ENCODE data around the gene TINCR. TPM values are rescaled to one million over a fixed set of nuclear protein-coding genes. Genes with fewer than 3 reads are reported as not detected.
A peak's percentile ranks its signal among the peaks of the same experiment; 100 is the strongest.

Gene TINCR
- total and polyA plus RNA-seq, 7 experiments from 2014 or later: 0.70 to 1.9 (median 0.97) TPM; not detected in 2

- Mint-ChIP-seq H3K4me3 (no peak overlapping the region), H3K36me3 (peaks cover 18 to 72% (median 44%) of the 10 kb centered on the region in 5 donors), H3K27ac (no peak overlapping the region), H3K4me1 (peaks cover 5 to 27% (median 21%) of the 10 kb centered on the region in 7 donors), H3K27me3 (no peaks in the 10 kb centered on the region), H3K9me3 (no peaks in the 10 kb centered on the region)
- DNase-seq (no peak), ATAC-seq (no peak)
- POLR2A ChIA-PET: interaction anchor here (2.7 kb wide), 1 partner anchor 14 kb away, joined by 10 read pairs; the partner anchor contains the start of genes SAFB and SAFB2
- no peaks in the 10 kb centered on the region for H3K4me1 ChIP-seq (ENCODE audit: control insufficient read depth in 2 of 2, insufficient read depth in 2 of 2, low read length in 2 of 2)
- intact Hi-C loops (cut with micrococcal nuclease): no loop called here
- H3K36me3 ChIP-seq (ENCODE audit: control insufficient read depth in 2 of 3, insufficient read depth in 3 of 3, low read length in 3 of 3): peaks cover 36 to 89% (median 40%) of the 10 kb centered on the region in 3 experiments
- H3K9me3 ChIP-seq (ENCODE audit: control insufficient read depth in 2 of 3, low read length in 3 of 3): no peaks in the 10 kb centered on the region
- H3K4me3 ChIP-seq (ENCODE audit: low read length): no peak overlapping the region
- H3K27ac ChIP-seq (ENCODE audit: low read depth, low read length): no peak overlapping the region
- no peaks in the 10 kb centered on the region for H3K27me3 ChIP-seq (ENCODE audit: control insufficient read depth in 2 of 2, insufficient read depth in 2 of 2, low read length in 2 of 2)
- CTCF ChIA-PET: no interaction called here
Measured at GRCh38 chr19:5608291-5608690, 40.5 kb upstream of the TINCR start.

- peaks cover 12 to 69% (median 38%) of the 10 kb centered on the region in 5 donors for H3K36me3 Mint-ChIP-seq
- DNase-seq: no peak
- H3K27ac Mint-ChIP-seq: peak overlapping the region in 3 of 9 donors; percentile 22 to 62 (median 38)
- H3K36me3 ChIP-seq (ENCODE audit: control insufficient read depth in 2 of 3, insufficient read depth in 3 of 3, low read length in 3 of 3): peaks cover 29 to 89% (median 33%) of the 10 kb centered on the region in 3 experiments
- no peak overlapping the region for H3K4me3 ChIP-seq (ENCODE audit: low read length)
- H3K9me3 Mint-ChIP-seq: no peaks in the 10 kb centered on the region
- no peak overlapping the region for H3K27ac ChIP-seq (ENCODE audit: low read depth, low read length)
- intact Hi-C loops (cut with micrococcal nuclease): no loop called here
- H3K27me3 ChIP-seq (ENCODE audit: control insufficient read depth in 2 of 2, insufficient read depth in 2 of 2, low read length in 2 of 2): no peaks in the 10 kb centered on the region
- ChIA-PET POLR2A (no interaction called here), CTCF (no interaction called here)
- no peak for ATAC-seq
- no peak overlapping the region for H3K4me3 Mint-ChIP-seq
- no peaks in the 10 kb centered on the region for H3K27me3 Mint-ChIP-seq
- peaks cover 4 to 26% (median 17%) of the 10 kb centered on the region in 7 donors for H3K4me1 Mint-ChIP-seq
- H3K4me1 ChIP-seq (ENCODE audit: control insufficient read depth in 2 of 2, insufficient read depth in 2 of 2, low read length in 2 of 2): no peaks in the 10 kb centered on the region
- H3K9me3 ChIP-seq (ENCODE audit: control insufficient read depth in 2 of 3, low read length in 3 of 3): no peaks in the 10 kb centered on the region
Measured at GRCh38 chr19:5607318-5608275, 39.8 kb upstream of the TINCR start.

- no peak overlapping the region for H3K4me3 ChIP-seq (ENCODE audit: low read length)
- no peaks in the 10 kb centered on the region for H3K4me1 ChIP-seq (ENCODE audit: control insufficient read depth in 2 of 2, insufficient read depth in 2 of 2, low read length in 2 of 2)
- H3K9me3 ChIP-seq (ENCODE audit: control insufficient read depth in 2 of 3, low read length in 3 of 3): no peaks in the 10 kb centered on the region
- no peak overlapping the region for H3K27ac ChIP-seq (ENCODE audit: low read depth, low read length)
- no peaks in the 10 kb centered on the region for H3K27me3 Mint-ChIP-seq
- ATAC-seq (no peak), DNase-seq (no peak)
- H3K36me3 Mint-ChIP-seq: peaks cover 11 to 71% (median 41%) of the 10 kb centered on the region in 5 donors
- H3K27me3 ChIP-seq (ENCODE audit: control insufficient read depth in 2 of 2, insufficient read depth in 2 of 2, low read length in 2 of 2): no peaks in the 10 kb centered on the region
- no peak overlapping the region for H3K4me3 Mint-ChIP-seq
- ChIA-PET CTCF (no interaction called here), POLR2A (no interaction called here)
- H3K4me1 Mint-ChIP-seq: peaks cover 4 to 26% (median 20%) of the 10 kb centered on the region in 7 donors
- peaks cover 23 to 92% (median 28%) of the 10 kb centered on the region in 3 experiments for H3K36me3 ChIP-seq (ENCODE audit: control insufficient read depth in 2 of 3, insufficient read depth in 3 of 3, low read length in 3 of 3)
- intact Hi-C loops (cut with micrococcal nuclease): no loop called here
- H3K27ac Mint-ChIP-seq: peak overlapping the region in 1 of 9 donors; percentile 17
- H3K9me3 Mint-ChIP-seq: no peaks in the 10 kb centered on the region
Measured at GRCh38 chr19:5605362-5605761, 37.6 kb upstream of the TINCR start.

GRCh38 chr19:5603626-5604025 lies 35.9 kb upstream of the TINCR start:
- no peak overlapping the region for H3K27ac ChIP-seq (ENCODE audit: low read depth, low read length)
- H3K4me3 ChIP-seq (ENCODE audit: low read length): no peak overlapping the region
- Mint-ChIP-seq H3K4me3 (no peak overlapping the region), H3K36me3 (peaks cover 17 to 76% (median 42%) of the 10 kb centered on the region in 5 donors), H3K27ac (peak overlapping the region in 1 of 9 donors; percentile 18), H3K9me3 (no peaks in the 10 kb centered on the region), H3K27me3 (no peaks in the 10 kb centered on the region), H3K4me1 (peaks cover 4 to 26% (median 17%) of the 10 kb centered on the region in 7 donors)
- H3K36me3 ChIP-seq (ENCODE audit: control insufficient read depth in 2 of 3, insufficient read depth in 3 of 3, low read length in 3 of 3): peaks cover 31 to 93% (median 33%) of the 10 kb centered on the region in 3 experiments
- H3K4me1 ChIP-seq (ENCODE audit: control insufficient read depth in 2 of 2, insufficient read depth in 2 of 2, low read length in 2 of 2): no peaks in the 10 kb centered on the region
- DNase-seq (no peak), ATAC-seq (no peak)
- ChIA-PET CTCF (no interaction called here), POLR2A (interaction anchor here (0.6 kb wide), 1 partner anchor 16 kb away, joined by 3 read pairs; no protein-coding TSS in a partner anchor)
- H3K9me3 ChIP-seq (ENCODE audit: control insufficient read depth in 2 of 3, low read length in 3 of 3): no peaks in the 10 kb centered on the region
- intact Hi-C loops (cut with micrococcal nuclease): no loop called here
- no peaks in the 10 kb centered on the region for H3K27me3 ChIP-seq (ENCODE audit: control insufficient read depth in 2 of 2, insufficient read depth in 2 of 2, low read length in 2 of 2)

GRCh38 chr19:5600797-5601196 lies 33.0 kb upstream of the TINCR start:
- Mint-ChIP-seq H3K9me3 (no peaks in the 10 kb centered on the region), H3K4me3 (no peak overlapping the region), H3K4me1 (peaks cover 0 to 15% (median 4%) of the 10 kb centered on the region in 7 donors), H3K36me3 (peaks cover 17 to 68% (median 36%) of the 10 kb centered on the region in 5 donors), H3K27ac (no peak overlapping the region), H3K27me3 (no peaks in the 10 kb centered on the region)
- Histone ChIP-seq H3K36me3 (ENCODE audit: control insufficient read depth in 2 of 3, insufficient read depth in 3 of 3, low read length in 3 of 3) (peaks cover 35 to 95% (median 43%) of the 10 kb centered on the region in 3 experiments), H3K4me1 (ENCODE audit: control insufficient read depth in 2 of 2, insufficient read depth in 2 of 2, low read length in 2 of 2) (no peaks in the 10 kb centered on the region), H3K9me3 (ENCODE audit: control insufficient read depth in 2 of 3, low read length in 3 of 3) (no peaks in the 10 kb centered on the region), H3K27me3 (ENCODE audit: control insufficient read depth in 2 of 2, insufficient read depth in 2 of 2, low read length in 2 of 2) (no peaks in the 10 kb centered on the region), H3K4me3 (ENCODE audit: low read length) (no peak overlapping the region), H3K27ac (ENCODE audit: low read depth, low read length) (no peak overlapping the region)
- ChIA-PET POLR2A (no interaction called here), CTCF (no interaction called here)
- DNase-seq: no peak
- intact Hi-C loops (cut with micrococcal nuclease): no loop called here
- ATAC-seq: no peak

- Mint-ChIP-seq H3K27me3 (no peaks in the 10 kb centered on the region), H3K4me1 (peaks cover 0 to 6% (median 4%) of the 10 kb centered on the region in 7 donors), H3K9me3 (no peaks in the 10 kb centered on the region), H3K4me3 (no peak overlapping the region), H3K27ac (peak overlapping the region in 3 of 9 donors; percentile 31 to 82 (median 32)), H3K36me3 (peaks cover 26 to 65% (median 29%) of the 10 kb centered on the region in 5 donors)
- ATAC-seq (no peak), DNase-seq (no peak)
- Histone ChIP-seq H3K36me3 (ENCODE audit: control insufficient read depth in 2 of 3, insufficient read depth in 3 of 3, low read length in 3 of 3) (peaks cover 34 to 98% (median 73%) of the 10 kb centered on the region in 3 experiments), H3K9me3 (ENCODE audit: control insufficient read depth in 2 of 3, low read length in 3 of 3) (no peaks in the 10 kb centered on the region), H3K27me3 (ENCODE audit: control insufficient read depth in 2 of 2, insufficient read depth in 2 of 2, low read length in 2 of 2) (no peaks in the 10 kb centered on the region), H3K4me1 (ENCODE audit: control insufficient read depth in 2 of 2, insufficient read depth in 2 of 2, low read length in 2 of 2) (no peaks in the 10 kb centered on the region), H3K27ac (ENCODE audit: low read depth, low read length) (no peak overlapping the region), H3K4me3 (ENCODE audit: low read length) (no peak overlapping the region)
- ChIA-PET POLR2A (no interaction called here), CTCF (interaction anchor here (0.6 kb wide), 1 partner anchor 9 kb away, joined by 3 read pairs; no protein-coding TSS in a partner anchor)
- intact Hi-C loops (cut with micrococcal nuclease): no loop called here
Measured at GRCh38 chr19:5595745-5596144, 28.0 kb upstream of the TINCR start.
